Endodermal cell (in vitro differentiated cells): ENCODE data around the gene ACTN1. TPM values are rescaled to one million over a fixed set of nuclear protein-coding genes. Genes with fewer than 3 reads are reported as not detected.
A peak's percentile ranks its signal among the peaks of the same experiment; 100 is the strongest.

ENCODE experiments used
- DNase-seq: peaks from one replicate; pipeline ENCODE4 v3.0.0-alpha.2; 2017
- H3K27ac ChIP-seq: 2 replicates; pipeline ENCODE4 v1.5.1; 2013; ENCODE audit warnings: mild to moderate bottlenecking, low read depth, low read length, moderate library complexity
- H3K27me3 ChIP-seq: 2 replicates; pipeline ENCODE4 v1.6.1; 2013; ENCODE audit warnings: mild to moderate bottlenecking, low read length, moderate library complexity; ENCODE audit not compliant: insufficient read depth, control insufficient read depth, poor library complexity, severe bottlenecking
- H3K36me3 ChIP-seq: 2 replicates; pipeline ENCODE4 v1.7.0; 2013; ENCODE audit warnings: mild to moderate bottlenecking, low read length, moderate library complexity; ENCODE audit not compliant: control insufficient read depth, insufficient read depth
- H3K4me1 ChIP-seq: one replicate; pipeline ENCODE4 v1.7.0; 2013; ENCODE audit warnings: low read length; ENCODE audit not compliant: control insufficient read depth, insufficient read depth
- H3K4me3 ChIP-seq: 2 replicates; pipeline ENCODE4 v1.5.1; 2013; ENCODE audit warnings: mild to moderate bottlenecking, low read length, moderate library complexity
- H3K9ac ChIP-seq: 2 replicates; pipeline ENCODE4 v1.6.1; 2013; ENCODE audit warnings: mild to moderate bottlenecking, low read length, moderate library complexity; ENCODE audit not compliant: poor library complexity, severe bottlenecking; ENCODE audit errors: extremely low read depth
- H3K9me3 ChIP-seq: 2 replicates; pipeline ENCODE4 v1.6.1; 2013; ENCODE audit warnings: mild to moderate bottlenecking, low read length, moderate library complexity; ENCODE audit not compliant: control insufficient read depth
- H3K27ac Mint-ChIP-seq: 2 replicates; pipeline ENCODE4 v1.8.0; 2020; ENCODE audit warnings: mixed read lengths
- H3K27me3 Mint-ChIP-seq: 2 replicates; pipeline ENCODE4 v1.8.0; 2021; ENCODE audit warnings: mild to moderate bottlenecking, mixed read lengths; ENCODE audit not compliant: insufficient read depth
- H3K36me3 Mint-ChIP-seq: 2 replicates; pipeline ENCODE4 v1.8.0; 2020; ENCODE audit warnings: low read depth, mixed read lengths
- H3K4me1 Mint-ChIP-seq: 2 replicates; pipeline ENCODE4 v1.8.0; 2020; ENCODE audit warnings: mixed read lengths
- H3K4me3 Mint-ChIP-seq: 2 replicates; pipeline ENCODE4 v1.8.0; 2020; ENCODE audit warnings: mild to moderate bottlenecking, moderate library complexity, mixed read lengths
- H3K9me3 Mint-ChIP-seq: 2 replicates; pipeline ENCODE4 v1.8.0; 2020; ENCODE audit warnings: mild to moderate bottlenecking, mixed read lengths
- CTCF ChIP-seq: fragments of 200-600 bp; sonication (generic); conservative IDR thresholded peaks from 2 replicates; pipeline ENCODE4 v1.5.0; 2021; ENCODE audit warnings: antibody characterized with exemption, mild to moderate bottlenecking
- WGBS, 2 experiments: methylation state at CpG; one replicate each; pipeline versions ENCODE4 v1.1.5 to v1.1.7; 2013; ENCODE audit warnings: missing lambda C conversion rate in 2 of 2, mixed read lengths in 1 of 2; ENCODE audit not compliant: insufficient coverage in 1 of 2, insufficient read length in 1 of 2; 5-methylcytosine and 5-hydroxymethylcytosine counted together
- total RNA-seq, 2 donors: library from RNA; stranded (reverse); fragmentation: NEBNext Ultra II Directional in 1 of 2; extraction: Animal tissue kit (Norgen Biotek cat#: 25700) in 1 of 2; gene quantifications; 2 replicates in 1 of 2; 3 replicates in 1 of 2; pipeline ENCODE4 v1.2.1, GENCODE V29; 2021

Gene ACTN1
- total RNA-seq, 2 donors from 2014 or later, result 190 to 275 TPM

DNA sequence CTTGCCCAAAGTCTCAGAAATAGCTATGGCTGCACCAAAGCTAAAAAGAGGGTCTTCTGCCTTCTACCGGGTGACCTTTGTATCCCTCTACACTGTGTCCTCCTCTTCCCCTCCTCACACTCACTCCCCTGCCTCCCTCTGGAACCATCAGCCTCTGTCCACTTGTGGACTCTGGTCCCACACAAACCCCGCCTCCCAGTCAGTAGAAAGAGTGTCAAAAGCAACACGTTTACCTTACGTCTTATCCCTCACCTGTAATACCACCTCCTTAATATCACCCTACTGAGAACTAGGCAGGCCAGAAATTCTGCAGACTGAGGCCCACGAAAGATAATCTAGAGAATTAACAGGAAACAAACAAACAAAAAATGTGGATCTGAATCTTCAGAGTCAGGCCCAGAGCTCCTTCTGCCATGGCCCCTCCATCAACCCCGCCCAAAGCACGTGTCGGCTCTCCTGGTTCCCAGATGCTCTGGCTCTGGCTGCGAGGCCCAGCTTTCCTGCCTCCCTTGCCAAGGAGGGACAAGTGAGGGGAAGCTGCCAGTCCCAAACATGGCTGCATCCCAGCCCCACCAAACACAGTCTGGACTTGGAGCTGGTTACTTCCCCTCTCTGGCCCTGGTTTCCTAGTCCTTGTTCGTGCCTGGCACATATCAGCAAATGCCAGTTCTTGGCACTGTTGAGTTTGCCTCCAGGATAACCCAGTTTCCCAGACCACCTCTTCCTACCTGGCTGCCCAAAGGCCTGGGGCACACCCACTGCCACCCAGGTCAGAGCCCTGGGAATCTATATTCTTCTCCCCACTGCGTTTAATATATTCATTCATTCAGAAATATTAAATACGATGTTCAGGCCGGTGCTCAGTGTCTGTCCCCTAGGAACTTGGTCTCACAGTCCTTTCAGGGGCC is 2.7 kb downstream of the ACTN1 start:
- Mint-ChIP-seq H3K4me1 (peaks cover 43% of the 10 kb centered on the region), H3K36me3 (peaks cover 39% of the 10 kb centered on the region), H3K27me3 (no peaks in the 10 kb centered on the region), H3K4me3 (peak overlapping the region; percentile 83), H3K9me3 (no peaks in the 10 kb centered on the region), H3K27ac (peak overlapping the region; percentile 38)
- no peak for TF ChIP-seq CTCF
- H3K9ac ChIP-seq, result peak overlapping the region; percentile 83
- H3K27ac ChIP-seq, result no peak overlapping the region
- H3K4me3 ChIP-seq, result peak overlapping the region; percentile 77
- peaks cover 54% of the 10 kb centered on the region for H3K36me3 ChIP-seq
- peaks cover 9% of the 10 kb centered on the region for H3K4me1 ChIP-seq
- no peaks in the 10 kb centered on the region for H3K9me3 ChIP-seq
- 77 to 92% methylated on average over 13 of the region's 13 CpGs for WGBS, 2 experiments
- no peaks in the 10 kb centered on the region for H3K27me3 ChIP-seq
- DNase-seq, result peak; percentile 55

GRCh38 chr14:68975667-68976066 is 3.4 kb downstream of the ACTN1 start:
- H3K9me3 Mint-ChIP-seq, result no peaks in the 10 kb centered on the region
- no peak for TF ChIP-seq CTCF
- peaks cover 45% of the 10 kb centered on the region for H3K36me3 Mint-ChIP-seq
- H3K27me3 ChIP-seq, result no peaks in the 10 kb centered on the region
- H3K27ac ChIP-seq, result no peak overlapping the region
- peaks cover 62% of the 10 kb centered on the region for H3K36me3 ChIP-seq
- H3K27ac Mint-ChIP-seq, result no peak overlapping the region
- H3K9me3 ChIP-seq, result no peaks in the 10 kb centered on the region
- peak; percentile 47 for DNase-seq
- H3K27me3 Mint-ChIP-seq, result no peaks in the 10 kb centered on the region
- peaks cover 50% of the 10 kb centered on the region for H3K4me1 Mint-ChIP-seq
- no peak overlapping the region for H3K9ac ChIP-seq
- WGBS, 2 experiments, result 85 to 93% methylated on average over 7 of the region's 7 CpGs
- H3K4me3 ChIP-seq, result peak overlapping the region; percentile 77
- H3K4me3 Mint-ChIP-seq, result peak overlapping the region; percentile 83
- H3K4me1 ChIP-seq, result peaks cover 11% of the 10 kb centered on the region

DNA sequence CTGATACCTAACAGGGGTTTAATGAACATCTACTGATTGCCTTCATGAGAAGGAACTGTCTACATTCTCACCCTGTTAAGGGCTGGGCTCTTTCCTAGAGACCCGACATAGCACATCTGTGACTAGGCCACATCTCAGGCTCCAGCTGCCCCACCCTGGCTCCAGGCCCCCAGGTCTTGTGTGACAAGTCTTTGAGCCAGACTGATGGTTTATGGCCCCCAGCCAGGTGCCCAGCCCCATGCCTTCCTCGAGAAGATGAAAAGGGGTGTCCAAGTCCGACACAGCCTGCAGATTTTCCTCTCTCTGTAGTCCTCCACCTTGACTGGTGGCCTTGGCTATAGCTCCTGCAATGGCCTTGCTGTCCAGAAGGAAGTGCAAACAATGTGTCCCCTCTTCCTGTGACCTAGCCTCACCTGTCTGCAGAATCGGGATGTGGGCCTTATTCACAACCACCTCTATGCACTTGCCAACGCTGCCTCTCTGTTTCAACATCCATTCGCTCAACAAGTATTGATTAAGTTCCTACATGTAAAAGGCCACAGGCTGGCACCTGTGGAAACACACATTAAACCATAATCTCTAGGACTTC is 4.2 kb downstream of the ACTN1 start:
- Histone ChIP-seq H3K9ac (no peak overlapping the region), H3K36me3 (peaks cover 70% of the 10 kb centered on the region), H3K27ac (no peak overlapping the region)

More for the DNA sequence above, 4.2 kb downstream of the ACTN1 start:
- DNase-seq, result no peak
- Mint-ChIP-seq H3K27me3 (no peaks in the 10 kb centered on the region), H3K9me3 (no peaks in the 10 kb centered on the region), H3K4me1 (peaks cover 52% of the 10 kb centered on the region), H3K4me3 (no peak overlapping the region), H3K36me3 (peaks cover 46% of the 10 kb centered on the region), H3K27ac (no peak overlapping the region)
- Histone ChIP-seq H3K27me3 (no peaks in the 10 kb centered on the region), H3K4me3 (peak overlapping the region; percentile 77), H3K4me1 (peaks cover 13% of the 10 kb centered on the region), H3K9me3 (no peaks in the 10 kb centered on the region)
- WGBS, 2 experiments, result 96 to 100% methylated on average over 2 to 6 of the region's 6 CpGs
- no peak for TF ChIP-seq CTCF
